Tongue (tissue), 3 donors: ENCODE results near the gene FAM161A. TPM values are rescaled to one million over a fixed set of nuclear protein-coding genes. Genes with fewer than 3 reads are reported as not detected.

Experiments used
- DNase-seq: peaks from one replicate; pipeline ENCODE4 v3.0.0-alpha.2; 2015
- small RNA-seq: library from RNA; depleted of rRNA; stranded (forward); fragments of <200 nt; gene quantifications from one replicate; pipeline ENCODE3, GENCODE V24; 2014; ENCODE audit warnings: low replicate concordance
- total RNA-seq: library from RNA; depleted of rRNA; stranded (reverse); fragments of >200 nt; gene quantifications from one replicate; pipeline ENCODE4 v1.2.3, GENCODE V29; 2014

FAM161A gene
- total RNA-seq, 1 donor from 2014 or later: 7.5 TPM

DNA sequence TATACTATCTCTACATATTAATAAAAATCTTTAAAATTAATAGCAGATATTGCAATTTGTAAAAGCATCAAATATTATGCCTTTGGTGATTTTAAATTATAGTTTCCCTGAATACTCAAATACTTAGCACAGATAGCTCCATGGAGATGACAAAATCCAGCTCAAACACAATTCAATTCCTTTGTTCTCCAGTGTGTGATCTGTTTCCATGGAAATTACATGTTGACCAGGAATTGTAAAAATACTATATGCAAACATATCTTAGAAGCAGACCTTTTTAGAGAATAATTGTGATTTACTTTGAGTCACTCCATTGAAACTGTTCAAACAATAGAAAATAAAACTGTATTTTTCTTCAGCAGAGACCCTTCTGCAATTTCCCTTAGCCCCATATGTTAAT lies 68.3 kb downstream of the FAM161A start:
- DNase-seq: peak; percentile 18

DNA sequence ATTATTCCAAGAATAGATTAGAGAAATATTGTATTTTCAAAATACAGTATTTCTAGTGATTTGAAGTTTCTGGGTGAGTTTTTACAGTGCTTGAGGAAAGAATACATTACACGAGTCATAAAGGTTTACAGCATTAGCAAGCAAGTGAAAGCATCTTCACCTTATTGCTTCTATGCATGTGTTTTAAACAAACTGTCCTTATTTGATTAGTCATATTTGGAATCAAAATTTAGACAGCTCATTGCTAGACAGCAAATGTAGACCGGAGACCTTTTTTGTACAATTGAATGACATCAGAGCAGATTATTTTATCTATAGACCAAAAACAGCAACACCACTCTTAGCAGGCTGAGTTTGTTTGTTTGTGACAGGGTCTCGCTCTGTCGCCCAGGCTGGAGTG lies 69.2 kb downstream of the FAM161A start:
- no peak for DNase-seq

DNA sequence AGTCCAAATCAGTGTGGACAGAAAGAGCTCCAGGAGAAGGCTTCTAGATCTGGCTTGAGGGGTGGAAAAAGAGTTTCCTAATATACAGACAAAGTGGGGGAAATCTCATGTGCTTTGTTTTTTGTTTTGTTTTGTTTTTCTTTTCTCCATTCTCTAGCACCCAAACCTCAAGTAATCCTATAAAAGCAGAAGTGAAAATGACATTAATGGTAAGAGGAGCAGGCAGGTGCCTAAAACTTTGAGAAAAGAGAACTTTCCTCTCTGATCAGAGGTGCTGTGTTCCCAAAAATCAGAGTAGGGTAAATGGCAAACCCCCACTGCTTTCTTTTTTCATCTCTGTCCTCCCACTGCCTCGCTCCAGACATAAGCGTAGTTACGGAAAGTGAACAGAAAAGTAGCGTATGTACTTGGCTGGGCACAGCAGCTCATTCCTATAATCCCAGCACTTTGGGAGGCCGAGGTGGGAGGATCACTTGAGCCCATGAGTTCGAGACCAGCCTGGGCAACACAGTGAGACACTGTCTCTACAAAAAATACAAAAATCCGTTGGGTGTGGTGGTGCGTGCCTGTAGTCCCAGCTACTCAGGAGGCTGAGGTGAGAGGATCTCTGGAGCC lies 77.8 kb downstream of the FAM161A start:
- DNase-seq: no peak

Small RNA genes within 50 kb of the gene (small RNA-seq; reads per million reads assigned to genes)
- gene RPS24P7: not detected

Other genes with a start within 250 kb of the FAM161A start
- gene CCT4, start 34.6 kb upstream of the FAM161A start, total RNA-seq: 117 TPM
- gene COMMD1, start 51.6 kb upstream of the FAM161A start, total RNA-seq: 47.3 TPM